ENCODE measurements around the gene CACNA1D.

Gene CACNA1D

DNA sequence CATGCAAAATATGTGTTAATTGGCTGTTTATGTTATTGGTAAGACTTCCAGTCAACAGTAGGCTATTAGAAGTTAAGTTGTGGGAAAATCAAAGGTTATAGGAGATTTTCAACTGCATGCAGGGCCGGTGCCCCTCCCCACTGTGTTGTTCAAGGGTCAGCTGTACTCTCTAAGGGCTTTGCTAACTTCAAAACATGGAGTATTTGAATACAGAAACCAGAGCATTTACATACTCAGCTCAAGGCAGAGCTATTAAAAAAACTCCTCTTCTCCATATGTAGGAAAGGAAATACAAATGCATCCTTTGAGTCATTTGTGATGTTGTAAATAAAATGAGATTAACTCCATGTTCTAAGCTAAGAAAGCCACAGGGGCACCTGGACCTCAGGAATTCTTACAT is 368.7 kb downstream of the CACNA1D start:
- no peak for DNase-seq

All from hematopoietic multipotent progenitor cell treated with erythropoietin and hydrocortisone succinate and interleukin-3 and kit ligand, for 6 days (in vitro differentiated cells).